Caco-2 (cell line): Measurements from ENCODE around the gene H2BK1. TPM values are rescaled to one million over a fixed set of nuclear protein-coding genes. Genes with fewer than 3 reads are reported as not detected.

Experiments
- BruUV-seq: library from RNA; stranded (reverse); fragments of 400-500 nt; replicated peaks from 2 replicates; lab custom pipeline; 2021; lab: Mats Ljungman, UMichigan
- CTCF ChIA-PET: fragments of 300-600 bp; sonication (Branson Sonifier 250); formaldehyde crosslinking; loops from one replicate; lab custom pipeline; 2022; ENCODE audit warnings: antibody characterized with exemption; lab: Charles Lee
- POLR2A ChIA-PET: fragments of 300-600 bp; sonication (Branson Sonifier 250); formaldehyde crosslinking; loops from one replicate; lab custom pipeline; 2022; ENCODE audit warnings: antibody characterized with exemption; lab: Charles Lee
- DNase-seq, 2 experiments: peaks; one replicate each; pipeline versions ENCODE4 v3.0.0 to v3.0.0-alpha.2; 2020 to 2022
- H3K27me3 ChIP-seq: replicated peaks from 2 replicates; pipeline ENCODE4 v1.6.0; 2011; ENCODE audit warnings: low read length; ENCODE audit not compliant: control insufficient read depth, insufficient read depth
- H3K36me3 ChIP-seq: 2 replicates; pipeline ENCODE4 v1.5.1; 2011; ENCODE audit warnings: low read length; ENCODE audit not compliant: control insufficient read depth, insufficient read depth
- H3K4me1 ChIP-seq: fragments of 250-450 bp; sonication (Bioruptor Pico); 2 replicates; pipeline ENCODE4 v1.5.1; 2020; ENCODE audit warnings: mild to moderate bottlenecking
- H3K4me3 ChIP-seq: 2 replicates; pipeline ENCODE4 v1.5.1; 2011; ENCODE audit warnings: low read depth, mild to moderate bottlenecking, control low read depth, low read length
- H3K9me3 ChIP-seq: fragments of 250-450 bp; sonication (Bioruptor Pico); 2 replicates; pipeline ENCODE4 v1.5.1; 2020; ENCODE audit warnings: mild to moderate bottlenecking, moderate library complexity
- H3K27ac Mint-ChIP-seq: one replicate; pipeline ENCODE4 v1.8.0; 2022; ENCODE audit warnings: mixed read lengths; ENCODE audit not compliant: unreplicated experiment
- H3K27me3 Mint-ChIP-seq: one replicate; pipeline ENCODE4 v1.8.0; 2022; ENCODE audit warnings: mixed read lengths; ENCODE audit not compliant: insufficient read depth, unreplicated experiment
- H3K36me3 Mint-ChIP-seq: one replicate; pipeline ENCODE4 v1.8.0; 2022; ENCODE audit warnings: mild to moderate bottlenecking, mixed read lengths; ENCODE audit not compliant: insufficient read depth, unreplicated experiment
- H3K4me1 Mint-ChIP-seq: one replicate; pipeline ENCODE4 v1.8.0; 2022; ENCODE audit warnings: low read depth, mixed read lengths; ENCODE audit not compliant: unreplicated experiment
- H3K4me3 Mint-ChIP-seq: one replicate; pipeline ENCODE4 v1.8.0; 2022; ENCODE audit warnings: mild to moderate bottlenecking, moderate library complexity, mixed read lengths; ENCODE audit not compliant: unreplicated experiment
- H3K9me3 Mint-ChIP-seq: one replicate; pipeline ENCODE4 v1.8.0; 2022; ENCODE audit warnings: mixed read lengths; ENCODE audit not compliant: unreplicated experiment
- CTCF ChIP-seq, 2 experiments: fragments of 200-600 bp in 1 of 2; IDR thresholded peaks; 1 replicate in 1 of 2; 2 replicates in 1 of 2; pipeline versions ENCODE4 v1.5.1 to v1.8.0; 2011 to 2022; ENCODE audit warnings: antibody characterized with exemption in 1 of 2, control low read depth in 1 of 2, inconsistent platforms in 1 of 2, low read depth in 1 of 2, low read length in 1 of 2, mild to moderate bottlenecking in 1 of 2, moderate library complexity in 1 of 2; ENCODE audit not compliant: insufficient read depth in 1 of 2, severe bottlenecking in 1 of 2, unreplicated experiment in 1 of 2
- intact Hi-C: fragments of 100-400 bp; cut with micrococcal nuclease; formaldehyde crosslinking; loops from one replicate; pipeline ENCODE4 v1.10.0; 2022; ENCODE audit not compliant: unreplicated experiment
- total RNA-seq: library from RNA; stranded (reverse); gene quantifications from 2 replicates; pipeline ENCODE4 v1.2.3, GENCODE V29; 2022

Gene H2BK1
- total RNA-seq, 1 experiment from 2014 or later = not detected

GRCh38 chr7:151208253-151208862 lies 1.9 kb downstream of the H2BK1 start:
- H3K4me3 Mint-ChIP-seq = no peak overlapping the region
- no peak for DNase-seq
- ChIA-PET POLR2A (no interaction called here), CTCF (interaction anchor here (1.3 kb wide), 1 partner anchor 36 kb away, joined by 3 read pairs; no protein-coding TSS in a partner anchor)
- intact Hi-C loops = no loop called here
- no TSS peak for BruUV-seq
- no peaks in the 10 kb centered on the region for H3K9me3 ChIP-seq
- peaks cover 8% of the 10 kb centered on the region for H3K4me1 Mint-ChIP-seq
- H3K27ac Mint-ChIP-seq = no peak overlapping the region
- H3K36me3 ChIP-seq = no peaks in the 10 kb centered on the region
- no peak for TF ChIP-seq CTCF (IDR thresholded peaks at IDR 0.05; ENCODE audit: insufficient read depth in 1 of 2, low read depth in 1 of 2, low read length in 1 of 2, severe bottlenecking in 1 of 2, unreplicated experiment in 1 of 2)
- H3K9me3 Mint-ChIP-seq = no peaks in the 10 kb centered on the region
- H3K4me3 ChIP-seq = no peak overlapping the region
- H3K27me3 ChIP-seq = no peaks in the 10 kb centered on the region; the same call in 1 of the 2 replicates
- H3K27me3 Mint-ChIP-seq = peaks cover 17% of the 10 kb centered on the region
- H3K36me3 Mint-ChIP-seq = peaks cover 26% of the 10 kb centered on the region
- H3K4me1 ChIP-seq = no peaks in the 10 kb centered on the region

- Mint-ChIP-seq H3K4me1 (peaks cover 8% of the 10 kb centered on the region), H3K9me3 (no peaks in the 10 kb centered on the region), H3K27me3 (peaks cover 17% of the 10 kb centered on the region), H3K27ac (no peak overlapping the region), H3K4me3 (no peak overlapping the region), H3K36me3 (peaks cover 20% of the 10 kb centered on the region)
- intact Hi-C loops = no loop called here
- POLR2A ChIA-PET = no interaction called here
- Histone ChIP-seq H3K4me3 (no peak overlapping the region), H3K27me3 (no peaks in the 10 kb centered on the region; the same call in 1 of the 2 replicates), H3K4me1 (no peaks in the 10 kb centered on the region), H3K9me3 (no peaks in the 10 kb centered on the region), H3K36me3 (no peaks in the 10 kb centered on the region)
- CTCF ChIA-PET = interaction anchor here (0.7 kb wide), 1 partner anchor 31 kb away, joined by 4 read pairs; no protein-coding TSS in a partner anchor
- TF ChIP-seq CTCF (IDR thresholded peaks at IDR 0.05; ENCODE audit: insufficient read depth in 1 of 2, low read depth in 1 of 2, low read length in 1 of 2, severe bottlenecking in 1 of 2, unreplicated experiment in 1 of 2) = no peak
- DNase-seq = no peak
- BruUV-seq = no TSS peak
Observed at GRCh38 chr7:151207804-151208203, 2.5 kb downstream of the H2BK1 start.

GRCh38 chr7:151207315-151207714 lies 3.0 kb downstream of the H2BK1 start:
- no TSS peak for BruUV-seq
- Mint-ChIP-seq H3K4me1 (peaks cover 8% of the 10 kb centered on the region), H3K4me3 (no peak overlapping the region), H3K27ac (no peak overlapping the region), H3K27me3 (peaks cover 17% of the 10 kb centered on the region), H3K36me3 (peaks cover 15% of the 10 kb centered on the region), H3K9me3 (no peaks in the 10 kb centered on the region)
- no peak for TF ChIP-seq CTCF (IDR thresholded peaks at IDR 0.05; ENCODE audit: insufficient read depth in 1 of 2, low read depth in 1 of 2, low read length in 1 of 2, severe bottlenecking in 1 of 2, unreplicated experiment in 1 of 2)
- intact Hi-C loops = no loop called here
- Histone ChIP-seq H3K36me3 (no peaks in the 10 kb centered on the region), H3K4me1 (no peaks in the 10 kb centered on the region), H3K27me3 (no peaks in the 10 kb centered on the region; the same call in 1 of the 2 replicates), H3K4me3 (no peak overlapping the region), H3K9me3 (no peaks in the 10 kb centered on the region)
- ChIA-PET CTCF (interaction anchor here (0.7 kb wide), 1 partner anchor 31 kb away, joined by 4 read pairs; no protein-coding TSS in a partner anchor), POLR2A (no interaction called here)
- no peak for DNase-seq
